HG03469 (cell line): ENCODE results near the gene RIC3.

Experiments used
- ATAC-seq: cut with Tn5 transposase; IDR thresholded peaks from one replicate; pipeline ENCODE4 v1.9.1; 2021; ENCODE audit warnings: mild to moderate bottlenecking, moderate library complexity, moderate number of reproducible peaks; ENCODE audit not compliant: unreplicated experiment

RIC3 gene

DNA sequence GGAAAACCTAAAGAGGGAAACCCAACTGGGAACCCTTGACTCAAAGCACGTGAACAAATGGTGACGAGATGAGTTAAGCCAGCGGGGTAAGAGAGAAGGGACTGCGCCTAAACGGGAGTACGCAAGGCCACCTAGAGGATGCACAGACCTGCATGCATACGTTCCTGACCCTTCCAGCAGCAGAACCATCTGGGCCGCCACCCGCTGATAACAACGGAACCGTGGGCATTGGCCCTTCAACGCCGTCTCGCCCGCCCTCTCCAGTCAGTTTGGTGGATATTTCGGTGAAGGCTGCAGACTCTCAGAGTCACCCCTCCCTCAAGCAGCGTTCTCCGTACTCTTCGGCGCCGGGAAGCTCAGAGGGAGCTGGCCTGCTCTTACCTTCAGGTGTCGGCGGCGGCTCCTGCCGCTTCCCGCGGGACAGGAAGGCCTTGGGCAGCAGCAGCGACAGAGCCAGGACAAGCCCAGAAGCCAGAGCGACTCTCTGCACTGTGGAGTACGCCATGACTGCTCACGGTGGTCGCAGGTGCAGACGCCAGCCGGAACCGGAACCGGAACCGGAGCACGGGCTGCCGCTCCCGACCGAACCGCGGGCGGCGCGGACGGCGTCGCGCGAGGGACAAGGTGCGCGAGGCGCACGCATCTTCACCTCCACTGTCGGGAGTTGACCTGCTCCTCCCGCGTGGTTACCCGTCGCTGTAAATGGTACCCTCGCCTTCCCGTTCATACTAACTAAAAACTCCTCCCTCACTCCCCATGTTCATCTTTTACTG is at the start of gene RIC3:
Gene RIC3, minus strand, starts transcription at position 541 of the 773 bp plus-strand sequence. Its CDS starts 36 bp downstream, at position 505.
- no peak for ATAC-seq

- no peak for ATAC-seq
Observed at GRCh38 chr11:8218409-8218808, 49.6 kb upstream of the RIC3 start.

DNA sequence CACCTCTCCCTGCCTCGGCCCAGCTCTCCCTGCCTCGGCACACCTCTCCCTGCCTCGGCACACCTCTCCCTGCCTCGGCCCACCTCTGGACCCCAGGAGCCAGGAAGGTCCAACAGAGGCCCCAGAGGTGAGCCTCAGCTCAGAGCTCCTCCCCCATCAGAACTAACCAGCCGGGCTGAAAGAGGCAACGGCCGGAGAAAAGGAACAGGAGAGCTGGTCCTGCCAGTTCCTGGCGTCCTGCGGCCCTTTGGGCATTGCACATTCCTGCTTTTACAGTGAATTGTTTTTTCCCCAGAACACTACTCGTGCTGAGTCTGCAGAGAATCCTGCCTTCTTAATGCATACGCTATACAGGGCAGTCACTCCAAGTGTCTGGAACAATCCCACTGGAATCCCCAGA is 49.1 kb upstream of the RIC3 start:
- ATAC-seq = no peak

GRCh38 chr11:8217136-8217535 is 48.3 kb upstream of the RIC3 start:
- ATAC-seq = no peak

DNA sequence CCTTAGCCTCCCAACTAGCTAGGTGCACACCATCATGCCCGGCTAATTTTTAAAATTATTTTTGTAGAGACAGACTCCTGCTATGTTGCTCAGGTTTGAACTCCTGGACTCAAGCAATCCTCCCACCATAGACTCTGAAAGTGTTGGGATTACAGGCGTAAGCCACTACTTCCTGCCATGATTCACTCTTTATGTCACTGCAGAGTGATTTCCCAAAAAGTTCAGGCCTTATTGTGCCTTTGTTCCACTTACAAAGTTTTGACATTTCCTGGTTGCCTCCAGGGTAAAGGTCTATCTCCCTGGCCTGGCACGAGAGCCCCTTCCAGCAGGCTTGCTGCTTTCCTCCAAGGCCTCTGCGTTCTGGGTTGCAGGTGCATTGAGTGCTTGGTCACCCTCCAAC is 44.6 kb upstream of the RIC3 start:
- ATAC-seq = no peak

DNA sequence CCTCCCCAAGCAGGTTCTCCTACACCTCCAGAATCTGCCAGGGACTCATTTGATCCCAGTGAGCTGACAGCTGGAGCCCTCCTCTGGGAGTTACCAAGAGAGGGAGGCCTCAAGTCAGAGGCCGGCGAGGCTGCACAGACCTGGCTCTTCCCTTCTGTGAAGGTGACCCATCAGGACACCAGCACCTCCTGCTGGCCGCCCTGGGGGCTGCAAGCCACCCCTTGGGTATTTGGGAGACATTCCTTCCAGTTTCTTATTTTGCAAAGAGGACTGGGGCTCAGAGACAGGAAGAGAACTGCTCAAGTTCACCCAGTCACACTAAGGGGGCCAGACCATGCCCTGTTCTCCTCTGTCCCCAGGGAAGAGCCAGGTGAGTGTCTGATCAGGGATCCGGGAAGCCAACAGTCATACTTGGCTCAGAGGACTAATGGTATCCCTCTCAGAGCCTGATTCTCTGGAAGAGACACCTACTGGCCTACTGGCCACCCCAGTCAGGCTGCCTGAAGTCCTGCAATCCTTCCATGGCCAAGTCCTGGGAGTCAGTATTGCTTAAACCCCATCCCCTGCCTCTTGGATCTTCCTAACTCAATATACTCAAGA is 40.5 kb upstream of the RIC3 start:
- ATAC-seq = no peak

- ATAC-seq = no peak
Observed at GRCh38 chr11:8207080-8208000, 38.5 kb upstream of the RIC3 start.

DNA sequence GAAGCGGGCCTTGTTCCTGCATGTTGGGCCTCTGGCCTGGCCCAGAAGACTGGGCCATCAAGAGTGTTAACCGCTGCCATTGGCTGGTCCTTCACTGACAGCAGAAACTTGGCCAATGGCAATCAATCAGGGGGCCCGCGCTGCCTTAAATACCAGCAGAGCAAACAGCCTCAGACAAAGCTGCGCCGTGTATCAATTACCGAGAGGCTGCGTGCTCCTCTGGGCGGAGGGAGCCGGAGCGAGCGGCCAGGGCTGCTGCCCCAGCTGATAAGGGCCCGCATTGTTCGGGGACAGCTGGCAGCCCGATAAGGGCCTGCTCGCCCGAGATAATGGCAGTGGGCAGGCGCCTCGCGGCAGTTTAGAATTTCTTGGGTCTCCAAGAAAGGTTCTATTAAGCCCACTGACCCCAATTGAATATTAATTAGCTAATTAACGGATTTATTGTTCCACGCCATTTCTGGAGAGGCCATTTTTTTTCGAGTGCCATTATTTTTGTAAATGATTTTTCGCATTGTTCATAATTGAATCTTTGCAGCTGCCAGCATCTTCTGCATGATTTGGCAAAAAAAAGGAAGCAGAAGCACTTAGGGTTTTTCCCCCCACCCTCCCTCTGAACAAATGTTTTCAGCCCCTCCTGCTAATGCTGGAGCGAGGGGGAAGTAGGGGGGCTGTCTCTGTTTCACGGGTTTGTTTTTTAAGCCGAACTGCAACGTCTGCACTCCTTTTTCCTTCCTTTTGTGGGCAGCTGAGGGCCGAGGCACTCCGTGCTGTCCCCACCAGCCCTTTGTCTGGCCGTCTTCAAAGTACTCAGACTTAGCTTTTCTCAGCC is 37.6 kb upstream of the RIC3 start:
- ATAC-seq = no peak

DNA sequence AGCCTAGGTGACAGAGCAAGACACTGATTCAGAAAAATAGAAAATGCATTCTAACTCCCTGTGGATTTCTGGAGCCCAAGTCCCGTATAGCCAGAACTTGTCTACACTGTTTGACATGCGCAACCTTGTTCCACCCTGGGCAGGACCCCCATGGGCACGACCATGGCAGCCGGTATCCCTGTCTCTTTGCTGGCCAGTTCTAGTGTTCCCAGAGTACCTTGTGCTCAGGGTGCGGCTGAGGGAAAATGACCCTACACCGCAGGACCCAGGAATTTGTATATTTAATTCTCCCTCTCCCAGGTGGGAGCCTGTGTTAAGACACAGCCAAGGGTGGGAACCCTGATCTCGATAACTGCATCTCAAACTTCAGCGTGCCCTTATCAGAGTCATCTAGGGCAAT is 36.7 kb upstream of the RIC3 start:
- ATAC-seq = no peak

- ATAC-seq = no peak
Observed at GRCh38 chr11:8204596-8204995, 35.8 kb upstream of the RIC3 start.

DNA sequence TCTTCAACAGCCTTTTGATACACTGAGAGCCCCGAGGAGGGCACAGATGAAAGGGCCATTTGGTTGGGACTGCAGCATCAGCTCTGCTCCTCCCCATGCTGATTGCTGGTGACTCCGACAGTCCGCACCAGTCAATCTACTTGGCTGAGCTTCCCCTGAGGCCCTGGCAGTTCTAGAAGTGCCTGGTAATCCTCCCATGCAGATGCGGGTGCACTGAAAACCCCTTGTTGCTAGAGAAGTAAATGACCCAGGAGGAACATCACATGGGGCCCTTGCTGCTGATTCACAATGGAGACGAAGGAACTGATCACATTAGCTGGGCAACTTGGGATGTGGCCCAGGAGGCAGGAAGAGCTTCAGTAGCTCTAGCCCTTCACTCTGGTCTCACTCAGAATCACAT is 35.2 kb upstream of the RIC3 start:
- no peak for ATAC-seq

- no peak for ATAC-seq
Observed at GRCh38 chr11:8203414-8203715, 34.5 kb upstream of the RIC3 start.

GRCh38 chr11:8202516-8203413 is 33.9 kb upstream of the RIC3 start:
- no peak for ATAC-seq

GRCh38 chr11:8201644-8202365 is 33.0 kb upstream of the RIC3 start:
- ATAC-seq = peak; percentile 62

DNA sequence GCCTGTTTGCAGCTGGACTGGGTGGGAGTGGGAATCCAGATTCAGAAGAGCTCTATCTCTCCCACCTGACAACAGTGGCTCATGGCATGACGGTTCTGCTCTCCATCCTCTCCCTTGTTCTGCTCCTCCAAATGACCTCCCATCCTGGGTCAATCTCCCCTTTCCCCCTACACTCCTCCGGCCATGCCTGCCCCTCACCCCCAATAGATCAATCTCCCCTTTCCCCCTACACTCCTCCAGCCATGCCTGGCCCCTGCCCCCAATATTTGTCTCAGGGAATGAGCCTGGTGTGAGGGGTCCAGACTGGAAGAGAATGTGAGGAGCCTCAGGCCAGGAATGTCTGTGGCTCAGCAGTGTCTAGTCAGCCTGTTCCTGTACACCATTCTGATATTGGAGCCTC is 30.9 kb upstream of the RIC3 start:
- no peak for ATAC-seq

DNA sequence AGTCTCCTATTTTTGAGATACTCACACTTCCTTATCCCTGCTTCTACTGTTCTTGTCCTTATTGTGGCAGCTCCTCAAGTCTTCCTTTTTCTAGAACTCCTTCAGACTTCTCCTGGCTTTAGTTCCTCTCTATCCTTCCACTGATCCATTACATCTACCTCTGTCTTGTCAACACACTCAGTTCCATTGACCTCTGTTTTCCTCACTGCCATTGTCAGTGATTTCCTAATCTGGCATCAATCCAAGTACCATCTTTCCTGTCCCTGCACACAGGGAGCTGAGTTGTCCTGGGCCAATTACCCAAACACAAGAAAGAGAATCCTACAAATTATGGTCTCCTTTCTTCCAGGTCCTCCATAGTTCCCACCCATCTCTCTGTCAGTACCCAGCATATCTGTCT is 27.9 kb upstream of the RIC3 start:
- ATAC-seq = no peak

- ATAC-seq = no peak
Observed at GRCh38 chr11:8194956-8195355, 26.1 kb upstream of the RIC3 start.

DNA sequence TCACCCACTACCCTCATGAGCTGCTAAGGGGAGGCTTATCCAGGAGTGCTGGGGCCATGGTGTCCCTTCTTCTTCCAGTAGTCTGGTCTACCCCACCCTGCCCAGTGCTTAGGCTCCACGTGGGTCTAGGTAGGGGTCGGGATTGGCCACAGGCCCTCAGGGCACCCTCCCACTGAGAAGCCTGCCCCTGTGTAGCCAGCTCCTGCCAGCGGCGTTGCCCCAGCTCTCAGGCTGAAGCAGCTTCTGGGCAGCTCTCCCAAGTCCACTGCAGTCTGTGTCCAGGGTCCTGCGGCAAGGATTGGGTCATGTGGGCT is 24.0 kb upstream of the RIC3 start:
- ATAC-seq = no peak
